Measurements from ENCODE around the gene WIPF3. TPM values are rescaled to one million over a fixed set of nuclear protein-coding genes. Genes with fewer than 3 reads are reported as not detected.

The WIPF3 gene
- polyA plus RNA-seq, 1 donor, result 28.4 TPM

- DNase-seq, result no peak
Observed at GRCh38 chr7:29809533-29810155, 3.3 kb downstream of the WIPF3 start.

GRCh38 chr7:29810297-29810696, 4.0 kb downstream of the WIPF3 start:
- DNase-seq, result no peak

GRCh38 chr7:29810813-29811482, 4.6 kb downstream of the WIPF3 start:
- DNase-seq, result no peak

DNA sequence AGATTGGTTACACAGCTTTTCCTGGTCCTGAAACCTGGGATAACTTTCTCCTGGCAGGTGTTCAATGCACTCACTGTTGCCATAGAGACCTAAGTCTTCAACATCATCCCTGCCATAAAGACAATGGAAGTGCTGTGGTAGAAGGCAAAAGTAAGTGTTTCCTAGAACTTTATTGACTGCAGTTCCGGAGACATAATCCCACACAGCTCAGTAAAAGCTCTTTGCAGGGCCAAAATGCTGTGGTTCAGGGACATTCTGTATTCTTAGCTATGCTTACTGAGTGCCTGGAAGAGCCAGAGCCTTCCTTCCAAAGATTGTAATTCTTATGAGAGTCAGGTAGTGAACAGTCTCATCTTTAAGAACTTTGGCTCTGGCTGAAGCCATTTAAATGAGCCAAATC, 5.3 kb downstream of the WIPF3 start:
- DNase-seq, result peak; percentile 17

- no peak for DNase-seq
Observed at GRCh38 chr7:29812185-29812876, 6.0 kb downstream of the WIPF3 start.

DNA sequence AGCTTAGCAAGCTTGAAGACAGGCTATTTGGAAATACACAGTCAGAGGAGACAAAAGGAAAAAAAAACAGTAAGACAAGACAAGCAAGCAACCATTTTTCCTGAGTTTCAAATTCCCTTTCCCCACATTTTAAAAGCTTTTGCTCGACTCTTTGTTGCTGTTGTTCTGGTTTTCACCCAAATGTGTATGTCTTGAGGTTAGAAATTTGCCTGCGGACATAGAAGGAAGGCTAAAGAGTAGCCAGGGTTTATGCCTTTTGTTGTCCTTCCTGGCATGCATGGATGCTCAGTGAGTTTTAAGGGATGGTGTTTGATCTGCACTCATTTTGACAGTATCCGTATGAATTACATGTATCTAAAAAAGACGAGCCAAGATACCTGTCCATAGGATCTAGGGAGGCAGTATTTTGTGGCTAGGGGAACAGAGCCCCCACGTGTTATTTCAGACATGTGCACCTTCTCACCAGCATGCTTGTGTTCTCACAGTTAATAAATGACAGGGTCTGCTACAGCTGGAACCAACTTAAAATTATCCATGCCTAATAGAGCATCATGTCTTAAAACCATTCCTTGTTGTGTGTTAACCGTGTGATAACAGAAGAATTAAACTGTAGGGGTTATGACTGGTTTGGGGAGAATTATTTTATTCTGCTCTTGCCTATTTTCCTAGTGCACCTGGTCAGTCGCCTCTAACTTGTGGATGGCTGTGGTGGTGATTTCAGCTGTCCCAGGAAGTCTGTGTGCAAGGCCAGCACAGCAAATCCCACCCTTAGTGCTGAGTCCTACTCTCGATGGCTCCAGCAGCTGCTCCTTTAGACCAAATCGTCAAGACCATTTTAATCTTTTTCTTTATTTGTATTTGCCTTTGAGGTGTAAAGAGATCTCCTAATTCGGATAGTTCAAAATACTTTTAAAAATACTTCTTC, 9.1 kb downstream of the WIPF3 start:
- DNase-seq, result no peak

GRCh38 chr7:29818308-29818707, 12.0 kb downstream of the WIPF3 start:
- DNase-seq, result no peak

- DNase-seq, result no peak
Observed at GRCh38 chr7:29825775-29826529, 19.6 kb downstream of the WIPF3 start.

- DNase-seq, result no peak
Observed at GRCh38 chr7:29826530-29826822, 20.2 kb downstream of the WIPF3 start.

DNA sequence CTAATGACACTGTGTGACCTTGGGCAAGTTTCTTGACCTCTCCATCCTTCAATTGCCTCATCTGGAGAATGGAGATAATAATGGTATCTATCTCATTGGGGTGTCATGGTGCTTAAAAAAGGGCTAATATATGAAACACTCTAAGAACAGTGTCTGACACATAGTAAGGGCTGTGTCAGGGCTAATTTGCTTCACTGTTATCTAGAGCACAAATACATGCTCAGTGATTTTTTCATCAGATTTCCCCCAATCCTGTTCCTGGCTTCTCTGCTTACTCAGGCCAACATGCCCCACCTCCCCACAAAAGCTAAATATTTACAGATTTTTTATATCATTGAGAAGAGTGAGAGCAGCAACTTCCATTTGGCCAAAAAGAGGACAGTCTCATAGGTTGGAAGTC, 20.6 kb downstream of the WIPF3 start:
- DNase-seq, result no peak

DNA sequence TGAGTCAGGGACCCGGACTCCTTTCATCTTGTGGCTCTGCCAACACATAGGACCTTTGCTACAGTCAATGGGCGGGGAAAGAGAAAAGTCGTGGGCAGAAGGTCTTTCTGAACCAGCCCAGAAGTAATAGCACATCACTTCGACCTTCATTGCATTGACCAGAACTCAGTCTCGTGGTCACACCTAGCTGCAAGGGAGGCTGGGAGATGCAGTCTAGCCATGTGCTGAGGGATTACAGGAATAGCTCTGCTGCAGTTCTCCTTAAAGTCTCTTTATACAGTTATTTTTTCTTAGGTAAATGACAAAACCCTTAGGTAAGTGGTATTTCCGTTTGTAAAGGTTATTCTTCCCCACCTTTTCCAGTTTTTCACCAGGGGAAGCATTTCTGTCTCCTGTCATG, 25.4 kb downstream of the WIPF3 start:
- DNase-seq, result no peak

- DNase-seq, result no peak
Observed at GRCh38 chr7:29833929-29834328, 27.6 kb downstream of the WIPF3 start.

GRCh38 chr7:29835718-29836117, 29.4 kb downstream of the WIPF3 start:
- no peak for DNase-seq

DNA sequence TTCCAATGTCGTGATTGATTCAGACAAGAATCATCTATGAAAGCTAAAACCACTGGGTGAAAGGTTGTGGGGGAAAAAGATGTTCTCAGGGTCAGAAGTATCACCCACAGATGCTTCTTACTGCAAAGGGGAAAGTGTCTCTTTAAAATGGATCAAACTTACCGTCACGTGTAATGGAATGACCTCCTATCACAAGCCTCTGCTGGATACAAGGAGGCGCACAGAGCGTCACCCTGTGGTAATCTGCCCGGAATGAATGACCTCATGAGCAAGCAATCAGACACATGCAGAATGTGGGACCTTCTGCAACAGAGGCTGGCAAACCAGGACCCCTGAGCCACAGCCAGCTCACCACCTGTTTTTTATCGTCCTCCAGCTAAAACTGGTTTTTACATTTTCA, 33.0 kb downstream of the WIPF3 start:
- peak; percentile 86 for DNase-seq

GRCh38 chr7:29839921-29840320, 33.6 kb downstream of the WIPF3 start:
- DNase-seq, result no peak

DNA sequence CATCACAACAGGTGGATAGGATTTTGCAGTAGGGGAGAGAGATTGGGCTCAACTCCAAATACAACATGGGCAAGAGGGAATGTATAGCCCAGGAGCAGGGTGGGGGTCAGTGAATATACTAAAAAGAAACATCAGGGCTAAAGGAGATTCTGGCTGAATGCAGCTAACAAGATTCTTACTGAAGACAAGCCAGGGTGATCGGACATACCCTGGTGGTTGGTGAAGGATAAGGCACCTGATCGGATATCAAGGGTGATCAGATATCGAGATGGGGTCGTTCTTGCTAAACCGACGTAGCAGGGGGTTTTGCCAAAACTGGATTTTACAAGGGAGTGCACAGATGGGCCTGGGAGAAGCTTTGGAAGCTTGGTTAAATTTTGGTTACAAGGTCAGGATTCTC, 34.4 kb downstream of the WIPF3 start:
- DNase-seq, result no peak

GRCh38 chr7:29841926-29842701, 35.8 kb downstream of the WIPF3 start:
- no peak for DNase-seq

GRCh38 chr7:29843093-29843492, 36.8 kb downstream of the WIPF3 start:
- DNase-seq, result no peak

GRCh38 chr7:29843726-29844125, 37.4 kb downstream of the WIPF3 start:
- DNase-seq, result no peak

DNA sequence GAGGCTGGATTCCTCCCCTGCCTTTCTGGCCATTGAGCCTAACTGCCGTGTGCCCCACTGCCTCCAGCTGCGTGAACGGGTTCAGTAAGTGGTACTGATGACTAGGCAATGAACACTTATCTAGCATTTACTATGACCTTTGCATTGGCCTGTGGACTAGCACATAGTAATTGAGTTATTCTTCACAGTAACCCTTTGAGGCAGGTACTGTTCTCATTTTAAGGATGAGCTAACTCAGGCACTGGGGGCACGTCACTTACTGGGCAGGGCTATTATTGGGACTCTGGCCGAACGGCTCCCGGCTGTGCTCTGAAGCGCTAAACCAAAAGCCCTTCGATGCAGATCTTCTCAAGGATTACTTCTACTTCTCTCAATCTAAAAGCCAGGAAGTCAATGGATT, 38.3 kb downstream of the WIPF3 start:
- DNase-seq, result no peak

DNA sequence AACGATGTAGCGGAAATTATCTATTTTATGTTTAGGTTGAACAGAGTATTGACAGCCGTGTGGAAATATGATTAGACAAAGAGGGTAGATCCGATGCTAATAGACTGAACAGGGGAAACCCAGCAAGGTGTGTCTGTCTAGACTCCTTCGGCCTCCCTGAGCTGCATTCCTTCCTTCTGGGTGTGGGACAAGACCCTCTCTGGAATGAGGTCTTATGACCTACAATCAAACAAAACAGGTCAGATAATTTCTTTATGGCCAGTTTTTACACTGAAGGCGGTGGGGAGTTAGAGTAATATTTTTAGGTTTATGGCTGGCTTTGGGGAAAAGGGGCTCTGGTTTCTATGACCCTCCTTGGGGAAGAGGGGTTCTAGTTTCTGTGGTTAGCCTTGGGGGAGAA, 41.2 kb downstream of the WIPF3 start:
- DNase-seq, result no peak

GRCh38 chr7:29847916-29848315, 41.6 kb downstream of the WIPF3 start:
- no peak for DNase-seq

Data from hindlimb muscle (tissue), 1 donor.